Right renal cortex interstitium (tissue), 3 donors: ENCODE measurements around the gene FMN2. TPM values are rescaled to one million over a fixed set of nuclear protein-coding genes. Genes with fewer than 3 reads are reported as not detected.

Source experiments
- DNase-seq, 3 donors: peaks; one replicate each; pipeline ENCODE4 v3.0.0-alpha.2; 2013; ENCODE audit warnings: low read depth in 3 of 3, low spot score in 2 of 3
- polyA plus RNA-seq, 3 donors: library from polyadenylated mRNA; unstranded; fragments of 120-200 nt; gene quantifications; one replicate each; pipeline ENCODE4 v1.2.1, GENCODE V29; 2013; ENCODE audit not compliant: insufficient read length in 3 of 3

The FMN2 gene
- polyA plus RNA-seq, 3 donors: 7.1 to 10.5 (median 7.9) TPM

DNA sequence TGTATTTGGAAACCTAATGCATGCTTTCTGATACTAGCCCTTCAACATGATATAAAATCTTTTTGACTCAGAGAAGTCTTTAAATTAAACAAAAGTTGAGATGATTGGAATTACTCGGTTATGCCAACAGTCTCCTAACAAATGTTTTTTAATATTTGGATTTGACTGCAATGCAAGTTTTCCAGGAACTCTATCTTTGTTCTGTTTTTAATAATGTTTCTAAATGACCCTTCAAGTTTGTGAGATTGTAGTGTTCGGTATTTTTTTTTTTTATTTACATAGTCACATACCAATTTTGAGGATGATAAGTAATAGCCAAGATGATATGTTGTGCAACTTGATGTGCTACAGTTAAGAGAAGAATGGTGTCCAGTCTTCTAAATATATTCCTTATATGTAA lies 258.0 kb downstream of the FMN2 start:
- no peak for DNase-seq

DNA sequence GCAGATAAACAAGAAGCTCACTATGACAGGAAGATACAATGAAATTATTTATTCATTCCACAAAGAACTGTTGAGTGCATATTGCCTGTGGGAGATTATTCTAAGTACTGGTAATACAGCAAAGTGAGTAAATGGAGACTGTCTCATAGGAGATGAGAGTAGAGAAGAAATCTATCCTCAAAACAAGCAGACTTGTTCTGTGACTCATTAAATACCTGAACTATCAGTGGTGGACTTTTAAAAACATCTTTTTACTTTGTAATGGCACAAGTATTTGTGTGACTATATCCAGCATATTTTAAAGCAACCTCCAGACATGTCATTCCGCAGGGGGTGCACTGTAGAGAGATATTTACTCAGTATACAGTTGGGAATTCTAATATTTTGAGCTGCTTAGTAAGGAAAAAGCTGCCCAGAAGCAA lies 259.2 kb downstream of the FMN2 start:
- no peak for DNase-seq

DNA sequence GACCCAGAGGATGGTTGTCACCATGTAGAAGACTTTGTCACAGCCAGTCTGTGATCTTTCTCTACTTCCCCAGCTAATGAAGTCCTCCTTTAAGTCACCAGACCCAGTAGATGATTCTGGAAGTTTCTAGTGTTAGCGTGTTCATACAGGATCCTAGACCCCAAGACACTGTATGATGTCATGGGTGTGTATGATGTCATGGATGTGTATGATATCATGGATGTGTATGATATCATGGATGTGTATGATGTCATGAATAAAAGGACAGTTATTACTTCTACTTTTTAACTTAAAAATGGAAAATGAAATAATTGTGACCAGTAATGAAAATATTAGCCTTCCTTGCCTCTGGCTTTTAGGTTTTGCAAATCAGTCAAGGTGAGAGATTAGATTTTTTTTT lies 260.0 kb downstream of the FMN2 start:
- DNase-seq: no peak

DNA sequence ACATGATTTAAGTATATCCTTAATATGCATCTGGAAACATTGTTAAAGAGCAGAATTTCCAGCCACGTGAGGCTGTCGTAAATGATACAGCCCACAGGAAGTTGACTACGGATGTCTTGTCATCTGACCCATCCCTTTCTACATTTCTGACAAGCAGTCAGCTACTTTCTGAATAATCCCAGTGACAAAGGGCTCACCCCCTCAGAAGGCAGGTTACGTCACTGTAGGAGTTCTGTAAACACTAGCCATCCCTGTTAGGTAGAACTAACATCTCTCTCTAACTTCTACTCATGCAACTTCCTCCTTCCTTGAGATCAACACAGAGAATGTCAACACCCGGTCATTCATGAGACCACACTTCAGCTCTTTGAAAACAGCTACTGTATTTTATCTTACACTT lies 261.1 kb downstream of the FMN2 start:
- no peak for DNase-seq

DNA sequence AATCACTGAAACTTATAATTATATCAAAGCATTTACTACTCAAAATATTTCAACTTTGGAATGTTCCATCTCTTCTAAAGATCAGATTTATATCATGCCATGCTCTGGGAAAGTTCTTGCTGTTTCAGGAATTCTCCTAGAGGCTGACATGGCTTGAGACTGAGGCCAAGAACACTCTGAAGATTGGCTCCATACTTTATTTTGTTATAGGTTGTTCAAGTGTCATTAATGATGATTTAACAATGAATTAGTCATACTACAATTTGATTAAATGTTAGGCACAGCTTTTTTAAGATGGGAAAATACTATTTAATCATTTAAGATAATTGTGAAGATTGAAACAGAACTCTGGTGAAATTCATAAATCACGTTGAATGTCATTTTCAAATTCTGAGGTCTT lies 264.9 kb downstream of the FMN2 start:
- DNase-seq: no peak

DNA sequence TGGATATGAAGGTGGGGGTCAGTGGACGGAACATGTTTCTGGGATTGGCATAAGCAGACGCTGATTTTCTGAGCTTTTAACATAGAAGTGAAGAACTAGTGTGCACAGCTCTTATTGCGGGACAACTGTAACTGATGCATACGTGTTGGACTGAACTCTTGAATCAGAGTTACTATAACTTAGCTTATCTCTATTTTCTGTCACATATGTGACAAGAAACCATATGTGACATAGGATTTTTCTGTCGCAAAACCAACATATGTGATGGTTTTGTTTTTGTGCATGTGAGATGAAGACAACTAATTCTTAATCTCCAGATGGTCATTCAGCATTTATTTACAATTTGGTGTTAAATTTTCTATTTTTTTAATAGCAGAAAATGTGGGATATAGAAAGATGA lies 270.4 kb downstream of the FMN2 start:
- DNase-seq: no peak

DNA sequence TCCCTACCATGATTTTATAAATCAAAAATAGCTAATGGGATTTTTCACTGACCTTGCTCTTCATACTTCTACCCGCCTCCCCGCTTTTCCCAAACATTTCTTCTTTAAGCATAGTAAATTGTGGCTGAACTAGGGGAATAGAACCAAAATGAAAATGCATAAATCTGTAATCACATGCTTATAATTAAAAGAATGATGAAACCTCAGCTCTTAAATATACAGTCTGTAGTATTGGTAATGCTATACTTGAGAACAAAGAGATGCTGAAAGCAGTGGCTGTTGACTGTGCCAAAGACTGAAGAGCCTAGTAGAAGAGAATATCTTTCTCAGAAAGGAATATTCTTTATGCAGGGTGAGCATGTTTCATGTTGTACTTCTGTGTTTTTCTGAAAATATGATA lies 271.1 kb downstream of the FMN2 start:
- DNase-seq: no peak

DNA sequence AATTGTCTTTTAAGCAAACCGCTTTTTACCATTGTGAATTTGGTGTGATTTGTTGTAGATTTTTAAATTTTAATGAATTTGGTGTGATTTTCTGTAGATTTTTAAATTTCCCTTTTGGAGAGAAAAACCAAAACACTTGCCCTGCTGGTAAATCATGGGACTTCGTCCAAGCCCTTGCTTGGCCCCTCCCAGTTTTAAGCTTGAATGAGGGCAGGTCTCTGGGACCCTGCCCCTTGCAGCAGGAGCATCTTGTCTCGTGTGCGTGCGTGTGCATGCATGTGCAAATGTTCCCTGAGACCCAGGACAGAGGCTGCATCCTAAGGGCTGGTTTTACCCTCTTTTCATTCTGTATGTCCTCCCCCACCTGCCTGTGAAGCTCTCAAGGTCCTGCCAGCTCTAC lies 271.6 kb downstream of the FMN2 start:
- no peak for DNase-seq

DNA sequence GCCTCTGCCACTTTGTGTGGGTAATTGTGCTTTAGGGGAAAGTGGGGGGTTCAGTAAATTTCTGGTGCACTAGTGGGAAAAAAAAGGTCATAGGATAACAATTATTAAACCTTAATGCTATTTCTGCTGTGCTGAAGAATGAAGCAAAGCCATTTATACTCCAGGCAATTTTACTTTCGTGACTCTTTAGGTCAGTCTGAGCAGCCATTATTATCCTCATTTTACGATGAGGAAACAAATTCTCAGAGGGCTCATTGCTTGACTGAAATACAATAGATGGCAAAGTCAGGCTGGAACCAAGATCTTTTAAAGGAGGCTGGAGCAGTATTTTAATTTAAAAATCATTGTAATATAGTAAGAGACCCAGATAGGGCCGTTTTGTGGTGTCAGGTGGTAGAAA lies 272.2 kb downstream of the FMN2 start:
- DNase-seq: no peak

DNA sequence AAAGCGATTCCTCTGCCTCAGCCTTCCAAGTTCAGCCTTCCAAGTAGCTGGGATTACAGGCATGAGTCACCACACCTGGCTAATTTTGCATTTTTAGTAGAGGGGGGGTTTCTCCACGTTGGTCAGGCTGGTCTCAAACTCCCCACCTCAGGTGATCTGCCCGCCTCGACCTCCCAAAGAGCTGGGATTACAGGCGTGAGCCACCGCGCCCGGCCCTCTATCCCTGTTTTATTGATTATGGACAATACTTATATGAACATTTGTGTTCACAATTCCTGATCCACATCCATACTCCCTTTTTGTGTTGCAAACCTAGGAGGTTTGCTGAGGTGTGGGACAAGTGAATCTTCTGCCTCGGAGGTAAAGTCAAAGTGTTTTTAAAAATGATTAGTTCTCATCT lies 275.0 kb downstream of the FMN2 start:
- no peak for DNase-seq

DNA sequence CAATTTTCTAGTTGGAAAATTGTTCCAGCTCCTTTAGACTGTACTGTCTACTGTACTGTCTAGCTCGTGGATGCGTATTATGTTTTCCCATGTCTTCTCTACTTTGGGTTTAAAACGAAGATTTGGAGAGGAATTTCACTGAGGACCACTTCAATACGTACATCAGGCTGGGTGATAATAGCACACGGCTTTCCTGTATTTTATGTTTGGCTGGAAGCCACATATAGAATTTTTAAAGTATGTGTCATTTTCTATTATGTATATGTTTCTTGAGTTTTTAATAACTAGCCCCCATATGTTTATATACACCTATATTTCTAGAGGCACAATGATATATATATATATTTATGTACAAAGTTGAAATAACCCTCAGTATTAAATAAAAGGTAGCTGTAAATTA lies 293.9 kb downstream of the FMN2 start:
- no peak for DNase-seq

DNA sequence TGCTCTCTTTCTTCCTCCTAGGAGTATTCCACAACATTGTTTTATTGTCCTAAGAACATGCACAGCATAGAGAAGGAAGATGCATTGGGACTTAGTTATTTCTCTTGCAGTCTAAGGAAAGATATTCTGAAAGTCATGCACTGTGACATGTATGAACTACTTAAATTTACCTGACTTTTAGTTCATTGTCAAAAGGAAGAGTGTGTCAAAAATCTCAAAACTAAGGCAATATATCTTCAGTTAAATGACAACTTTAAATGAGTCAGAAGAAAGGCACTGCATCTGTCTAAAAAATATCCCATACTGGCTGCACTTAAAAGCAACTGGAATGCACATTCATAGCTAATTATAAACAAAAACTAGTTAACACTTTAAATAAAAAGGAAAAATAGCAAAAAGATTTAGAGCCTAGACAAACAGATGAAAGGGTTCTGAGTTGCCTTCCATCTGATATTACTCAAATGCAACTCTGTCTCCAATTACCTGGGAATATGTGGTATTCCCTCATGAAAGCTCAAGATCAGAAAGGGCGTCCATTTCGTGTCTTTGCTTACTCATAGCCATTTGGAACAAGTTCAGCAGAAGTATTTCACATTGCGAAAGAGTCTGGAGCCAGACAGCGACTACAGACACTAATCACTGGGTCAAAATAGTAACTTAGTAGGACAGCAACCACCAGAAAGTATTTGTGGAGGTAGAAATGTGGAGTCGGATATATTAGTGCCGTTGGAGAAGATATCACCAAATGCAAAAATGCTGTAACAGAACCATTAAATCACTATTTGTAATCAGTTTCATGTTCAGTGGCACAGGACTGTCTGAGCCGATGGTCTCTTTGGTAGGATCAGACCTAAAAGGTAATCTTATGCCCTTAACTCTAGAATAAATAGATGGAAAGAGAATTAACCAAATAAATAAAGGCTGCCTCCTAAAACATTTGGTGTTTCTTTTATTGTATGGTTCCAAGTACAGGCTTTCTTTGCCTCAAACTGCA lies 294.6 kb downstream of the FMN2 start:
- no peak for DNase-seq

DNA sequence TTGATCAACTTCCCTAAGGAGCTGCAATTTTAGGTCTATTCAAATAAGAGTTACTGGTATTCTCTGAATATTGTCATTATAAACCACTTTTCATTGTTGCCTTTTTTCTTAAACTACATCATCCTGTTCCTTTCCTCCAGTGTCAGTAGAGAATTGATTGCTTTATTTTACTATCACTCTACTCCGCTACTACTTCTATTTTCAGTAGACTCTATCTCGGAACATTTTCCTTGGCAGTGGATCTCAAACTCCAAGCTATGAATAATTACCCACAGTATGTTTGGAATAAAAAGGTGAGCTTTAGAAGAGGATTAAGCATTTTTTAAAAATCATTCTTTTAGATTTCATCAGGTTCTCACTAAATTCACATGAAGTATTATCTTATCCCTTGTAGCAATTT lies 295.4 kb downstream of the FMN2 start:
- DNase-seq: no peak

DNA sequence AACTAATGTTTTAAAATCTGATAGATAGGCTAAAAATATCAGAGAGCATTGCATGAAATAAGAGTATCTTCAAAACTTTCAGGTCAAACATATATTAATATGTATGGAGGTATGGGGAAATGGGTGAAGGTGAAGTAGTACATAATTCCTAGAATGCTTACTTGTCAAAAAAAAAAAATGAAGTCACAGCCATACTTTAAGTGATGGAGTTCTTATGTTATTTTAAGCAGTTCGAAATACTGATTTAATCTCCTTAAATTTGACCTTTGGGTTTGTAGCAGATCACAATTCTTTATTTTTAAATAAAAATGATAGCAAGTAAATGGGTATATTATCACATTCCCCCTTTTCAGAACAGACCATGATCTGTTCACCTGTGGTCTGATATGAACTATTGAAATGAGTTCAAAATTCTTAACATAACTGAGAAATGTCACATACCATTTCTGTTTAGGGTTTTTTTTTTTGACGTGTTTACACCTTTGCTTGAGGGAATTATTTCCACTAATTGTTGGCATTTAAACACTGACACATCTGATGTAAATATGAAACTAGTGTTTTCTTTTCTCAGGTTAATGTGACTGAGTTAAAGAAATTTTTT lies 300.1 kb downstream of the FMN2 start:
- no peak for DNase-seq

DNA sequence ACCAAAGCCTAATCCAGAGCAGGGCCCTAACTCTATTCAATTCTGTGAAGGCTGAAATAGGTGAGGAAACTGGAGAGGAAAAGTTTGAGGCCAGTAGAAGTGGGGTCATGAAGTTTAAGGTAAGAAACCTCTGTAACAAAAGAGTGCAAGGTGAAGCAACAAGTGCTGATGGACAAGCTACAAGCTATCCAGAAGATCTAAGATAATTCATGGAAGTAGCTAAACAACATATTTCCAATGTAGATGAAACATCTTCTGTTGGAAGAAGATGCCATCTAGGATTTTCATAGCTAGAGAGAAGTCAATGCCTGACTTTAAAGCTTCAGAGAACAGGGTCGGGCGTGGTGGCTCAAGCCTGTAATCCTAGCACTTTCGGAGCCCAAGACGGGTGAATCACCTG lies 302.7 kb downstream of the FMN2 start:
- no peak for DNase-seq

DNA sequence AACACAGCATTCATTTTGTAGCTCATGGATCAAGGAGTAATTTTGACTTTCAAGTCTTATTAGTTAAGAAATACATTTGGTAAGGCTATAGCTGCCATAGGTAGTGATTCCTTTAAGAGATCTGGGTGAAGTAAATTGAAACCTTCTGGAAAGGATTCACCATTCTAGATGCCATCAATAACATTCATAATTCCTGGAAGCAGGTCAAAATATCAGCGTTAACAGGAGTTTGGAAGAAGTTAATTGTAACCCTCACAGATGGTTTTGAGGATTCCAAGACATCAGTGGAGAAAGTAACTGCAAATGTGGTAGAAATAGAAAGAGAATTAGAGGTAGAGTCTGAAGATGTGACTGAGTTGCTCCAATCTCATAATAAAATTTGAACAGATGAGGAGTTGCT lies 303.7 kb downstream of the FMN2 start:
- no peak for DNase-seq

DNA sequence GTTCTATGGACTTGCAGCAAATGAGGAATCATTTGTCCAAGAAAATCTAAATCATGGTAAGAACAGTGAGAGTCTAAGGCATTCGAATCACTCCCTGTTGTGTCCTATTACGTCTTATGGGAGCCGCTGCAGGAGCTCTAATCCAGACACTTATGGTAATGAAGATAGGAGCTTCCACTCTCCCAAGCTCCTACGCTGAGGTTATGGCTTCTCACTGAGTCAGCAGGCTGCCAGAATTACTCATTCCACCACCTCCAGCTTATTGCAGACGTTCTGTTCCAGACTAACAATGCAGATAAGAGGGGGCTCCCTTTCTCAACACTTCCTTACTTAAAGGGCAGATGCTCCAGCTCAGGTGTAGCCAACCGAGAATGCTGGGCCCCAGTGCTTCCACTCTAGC lies 307.7 kb downstream of the FMN2 start:
- no peak for DNase-seq

DNA sequence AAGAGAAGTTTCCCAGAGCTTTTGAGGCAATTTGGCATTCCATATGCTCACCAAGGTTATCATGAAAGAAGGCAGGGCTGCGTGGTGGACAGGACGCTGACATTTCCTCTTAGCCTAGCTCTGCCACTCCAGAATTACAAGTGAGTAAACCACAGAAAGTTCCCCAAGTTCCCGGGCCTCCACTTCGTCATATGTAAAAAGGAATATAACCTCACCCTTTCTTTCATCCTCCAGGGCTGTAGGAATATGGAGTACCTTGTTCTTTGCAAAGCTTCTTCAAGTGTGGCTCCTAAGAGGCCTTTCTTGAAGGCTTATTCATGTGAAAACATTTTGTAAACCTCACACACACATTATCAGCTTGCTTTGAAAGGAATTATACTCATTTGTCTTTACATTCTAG lies 310.0 kb downstream of the FMN2 start:
- no peak for DNase-seq

DNA sequence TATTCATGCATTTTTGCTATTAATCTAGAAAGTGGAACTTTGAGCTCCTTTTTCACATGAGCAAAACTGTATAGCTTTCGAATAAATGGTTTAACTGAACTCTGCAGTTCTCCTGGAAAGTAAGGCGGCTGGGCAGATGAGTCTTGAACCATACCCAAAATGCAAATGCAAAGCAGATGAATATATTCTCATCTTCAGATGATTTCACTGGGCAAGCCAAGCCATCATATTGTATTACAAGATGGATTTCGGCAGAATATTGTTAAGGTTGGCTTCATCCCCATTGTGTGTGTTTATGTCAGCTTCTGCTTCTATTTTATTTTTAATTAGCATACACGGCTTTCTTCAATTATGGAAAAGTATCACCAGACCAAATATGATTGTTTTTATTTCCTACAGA lies 310.6 kb downstream of the FMN2 start:
- no peak for DNase-seq

DNA sequence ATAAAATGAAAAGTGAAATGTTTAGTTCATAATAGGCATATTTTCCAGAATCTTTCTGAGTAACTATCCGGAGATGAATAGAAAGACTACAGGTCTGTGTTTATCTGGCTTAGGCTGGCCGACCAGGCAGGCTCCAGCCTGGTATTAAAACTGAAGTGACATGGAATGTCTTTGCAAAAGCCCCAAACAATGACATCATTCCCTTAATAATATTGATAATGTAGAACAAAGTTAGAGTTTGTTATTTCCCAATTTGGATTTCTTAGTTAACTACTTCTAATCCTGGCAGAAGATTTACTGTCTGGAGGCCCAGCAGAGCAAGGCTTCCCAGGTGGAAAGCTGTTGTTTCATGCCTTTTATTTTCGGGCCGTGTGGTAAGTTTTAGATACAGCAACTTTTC lies 312.6 kb downstream of the FMN2 start:
- DNase-seq: no peak

DNA sequence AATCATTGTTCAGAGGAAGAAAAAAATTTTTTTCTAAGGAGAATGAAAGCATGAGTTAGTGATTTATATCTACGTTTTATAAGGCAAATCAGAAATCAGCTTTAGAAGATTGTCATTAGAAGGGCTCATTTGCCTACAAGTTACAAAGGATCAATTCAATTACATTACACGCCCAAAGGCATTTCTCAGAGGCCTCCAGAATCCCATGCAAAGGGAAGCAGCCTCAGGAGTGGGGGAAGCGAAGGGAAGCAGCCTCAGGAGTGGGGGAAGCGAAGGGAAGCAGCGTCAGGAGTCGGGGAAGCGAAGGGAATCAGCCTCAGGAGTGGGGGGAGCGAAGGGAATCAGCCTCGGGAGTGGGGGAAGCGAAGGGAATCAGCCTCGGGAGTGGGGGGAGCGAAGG lies 314.1 kb downstream of the FMN2 start:
- no peak for DNase-seq

DNA sequence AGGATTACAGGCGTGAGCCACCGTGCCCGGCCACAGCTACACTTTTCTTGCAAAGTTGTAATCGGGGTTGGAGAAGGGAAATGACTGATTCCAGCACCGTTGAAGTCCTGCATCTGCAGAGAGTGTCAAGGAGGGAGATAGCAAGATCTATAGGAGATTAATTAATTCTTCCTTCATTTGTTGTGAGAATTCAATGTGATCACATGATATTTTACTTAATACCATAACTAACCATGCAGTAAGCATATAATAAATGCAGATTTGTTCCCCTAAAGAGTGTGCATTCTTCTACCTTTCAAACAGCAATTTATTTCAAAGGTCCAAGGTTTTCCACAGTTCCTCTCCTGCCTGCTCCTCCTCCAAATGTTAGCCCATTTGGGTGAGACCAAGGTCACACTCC lies 315.7 kb downstream of the FMN2 start:
- DNase-seq: no peak
